ENCODE measurements around the gene ITPR1.

GRCh38 chr3:4601892-4602291 is 108.7 kb downstream of the ITPR1 start:
- no peak for TF ChIP-seq CTCF (IDR thresholded peaks at IDR 0.05; ENCODE audit: insufficient read depth, low read length)
- TF ChIP-seq POLR2AphosphoS5 (IDR thresholded peaks at IDR 0.05; ENCODE audit: low read depth) = no peak

All from HL-60 (cell line).